Fibroblast of lung (primary cell): ENCODE measurements around the gene DNAL1.

Experiments
- CTCF ChIP-seq, 2 donors: IDR thresholded peaks in 1 of 2; conservative IDR thresholded peaks in 1 of 2; 1 replicate in 1 of 2; 2 replicates in 1 of 2; pipeline ENCODE4 v1.5.1; 2011 to 2012; ENCODE audit warnings: low read length in 2 of 2, control low read depth in 1 of 2, inconsistent platforms in 1 of 2, low read depth in 1 of 2, mild to moderate bottlenecking in 1 of 2
- EZH2 ChIP-seq: IDR thresholded peaks from 2 replicates; pipeline ENCODE4 v1.5.1; 2012; ENCODE audit warnings: low read length, control low read depth, mild to moderate bottlenecking; ENCODE audit errors: missing control alignments

- no peak for TF ChIP-seq CTCF (conservative IDR thresholded peaks at IDR 0.05 in 1 of 2, IDR thresholded peaks at IDR 0.05 in 1 of 2; ENCODE audit: low read depth in 1 of 2, low read length in 2 of 2)
- TF ChIP-seq EZH2, result no peak
These were observed 49.3 kb downstream of the DNAL1 start for GRCh38 chr14:73694083-73694482.
